HepG2 (cell line): ENCODE results near the gene CHEK2. TPM values are rescaled to one million over a fixed set of nuclear protein-coding genes. Genes with fewer than 3 reads are reported as not detected.
"Not testable (repeated sequence)": the region's sequence is repeated elsewhere in the genome, so short reads cannot be mapped to it uniquely, and the experiment has no call there.

Source experiments
- ATAC-seq: fragments of 200-7000 bp; cut with Tn5 transposase; 3 replicates; pipeline ENCODE4 v1.9.1; 2020; ENCODE audit warnings: mild to moderate bottlenecking, moderate library complexity
- BruUV-seq: library from RNA; stranded (reverse); fragments of 400-500 nt; replicated peaks from 2 replicates; lab custom pipeline; 2021; lab: Mats Ljungman, UMichigan
- CTCF ChIA-PET: fragments of 300-600 bp; formaldehyde crosslinking; extraction: SDS; loops from one replicate; lab custom pipeline; 2021; ENCODE audit warnings: low total read pairs, inconsistent platforms, low intra/inter-chr PET ratio; lab: Yijun Ruan, JAX
- POLR2A ChIA-PET: fragments of 350-600 bp; sonication (Branson Sonifier 250); formaldehyde crosslinking; loops from one replicate; lab custom pipeline; 2020; ENCODE audit warnings: antibody characterized with exemption, inconsistent platforms; lab: Yijun Ruan, JAX
- DNase-seq: peaks from one replicate; pipeline ENCODE4 v3.0.0-alpha.2; 2015; ENCODE audit warnings: low spot score
- FAIRE-seq: peaks from 3 replicates; lab custom pipeline; 2011; peaks lifted over from hg19 to GRCh38; lab: Jason Lieb, UNC
- H2AFZ ChIP-seq: one replicate; pipeline ENCODE4 v1.6.1; 2011; ENCODE audit warnings: low read length, inconsistent platforms
- H3K27ac ChIP-seq: fragments of 300-600 bp; 3 replicates; pipeline ENCODE4 v1.8.0; 2011; ENCODE audit warnings: mixed run types, mild to moderate bottlenecking, mixed read lengths, low read length, inconsistent platforms; ENCODE audit not compliant: insufficient read depth; ENCODE audit errors: extremely low read length
- H3K27me3 ChIP-seq, 2 experiments: fragments of 200-600 bp in 1 of 2; 2 replicates in 1 of 2; 3 replicates in 1 of 2; pipeline versions ENCODE4 v1.6.0 to v1.8.0; 2011; ENCODE audit warnings: low read length in 2 of 2, mild to moderate bottlenecking in 2 of 2, moderate library complexity in 2 of 2, inconsistent platforms in 1 of 2; ENCODE audit not compliant: insufficient read depth in 2 of 2, control insufficient read depth in 1 of 2
- H3K36me3 ChIP-seq, 2 experiments: fragments of 200-600 bp in 1 of 2; replicated peaks in 1 of 2; 2 replicates in 1 of 2; 3 replicates in 1 of 2; pipeline versions ENCODE4 v1.5.1 to v1.8.0; 2011; ENCODE audit warnings: low read length in 2 of 2, inconsistent platforms in 1 of 2; ENCODE audit not compliant: insufficient read depth in 2 of 2, control insufficient read depth in 1 of 2
- H3K4me1 ChIP-seq: 2 replicates; pipeline ENCODE4 v1.5.1; 2012; ENCODE audit warnings: low read length, inconsistent platforms; ENCODE audit not compliant: insufficient read depth
- H3K4me2 ChIP-seq: 2 replicates; pipeline ENCODE4 v1.6.0; 2011; ENCODE audit warnings: low read depth, low read length, inconsistent platforms
- H3K4me3 ChIP-seq, 3 experiments: fragments of 200-600 bp in 1 of 3; sonication (generic), shearing (Covaris generic) in 1 of 3; replicated peaks in 1 of 3; 2 replicates each; pipeline ENCODE4 v1.5.1; 2011 to 2016; ENCODE audit warnings: low read length in 3 of 3, inconsistent platforms in 2 of 3, low read depth in 2 of 3, mild to moderate bottlenecking in 2 of 3, control low read depth in 1 of 3, mixed read lengths in 1 of 3; ENCODE audit not compliant: insufficient read depth in 1 of 3
- H3K79me2 ChIP-seq: one replicate; pipeline ENCODE4 v1.6.1; 2011; ENCODE audit warnings: low read length, inconsistent platforms; ENCODE audit not compliant: insufficient read depth
- H3K9ac ChIP-seq: 2 replicates; pipeline ENCODE4 v1.6.0; 2011; ENCODE audit warnings: mild to moderate bottlenecking, low read depth, low read length, inconsistent platforms; ENCODE audit not compliant: insufficient read depth
- H3K9me3 ChIP-seq: 2 replicates; pipeline ENCODE4 v1.5.1; 2012; ENCODE audit warnings: mild to moderate bottlenecking, low read length
- H4K20me1 ChIP-seq: 2 replicates; pipeline ENCODE4 v1.6.0; 2011; ENCODE audit warnings: inconsistent platforms, mild to moderate bottlenecking, low read length, moderate library complexity; ENCODE audit not compliant: insufficient read depth
- CCDC6 ChIP-seq: sonication (generic); formaldehyde crosslinking; IDR thresholded peaks from 2 replicates; pipeline ENCODE4 v1.8.1; 2022; ENCODE audit warnings: mild to moderate bottlenecking, missing genetic modification reagents, moderate library complexity
- HIVEP1 ChIP-seq: sonication (generic); formaldehyde crosslinking; IDR thresholded peaks from 2 replicates; pipeline ENCODE4 v1.4.0; 2020; ENCODE audit warnings: mild to moderate bottlenecking, missing genetic modification reagents
- SOX6 ChIP-seq, 2 experiments: fragments of 450-650 bp in 1 of 2; sonication (generic) in 1 of 2; formaldehyde crosslinking in 1 of 2; IDR thresholded peaks; 2 replicates each; pipeline versions ENCODE4 v1.4.0 to v1.6.1; 2017 to 2020; ENCODE audit warnings: antibody characterized with exemption in 1 of 2, mild to moderate bottlenecking in 1 of 2, missing genetic modification reagents in 1 of 2
- ZFX ChIP-seq: sonication (generic); formaldehyde crosslinking; IDR thresholded peaks from 2 replicates; pipeline ENCODE4 v1.4.0; 2020; ENCODE audit warnings: mild to moderate bottlenecking, low read depth, missing genetic modification reagents, moderate library complexity
- ZMYM3 ChIP-seq: sonication (generic); formaldehyde crosslinking; IDR thresholded peaks from 2 replicates; pipeline ENCODE4 v1.5.1; 2020; ENCODE audit warnings: mild to moderate bottlenecking, missing genetic modification reagents
- ZNF234 ChIP-seq: sonication (generic); formaldehyde crosslinking; conservative IDR thresholded peaks from 2 replicates; pipeline ENCODE4 v1.5.1; 2020; ENCODE audit warnings: mild to moderate bottlenecking, missing genetic modification reagents
- ZNF292 ChIP-seq: sonication (generic); formaldehyde crosslinking; IDR thresholded peaks from 2 replicates; pipeline ENCODE4 v1.8.1; 2022; ENCODE audit warnings: mild to moderate bottlenecking, low read depth, missing genetic modification reagents, borderline replicate concordance
- WGBS: methylation state at CpG from one replicate; pipeline ENCODE4 v1.1.6; 2017; ENCODE audit warnings: low lambda C conversion rate; 5-methylcytosine and 5-hydroxymethylcytosine counted together
- in situ Hi-C: cut with HindIII; loops from 2 replicates; pipeline ENCODE4 v1.10.0; 2017; ENCODE audit warnings: low pct_unique_long_range_greater_than_20kb; ENCODE audit not compliant: extremely low pct_ligation_motif_present
- intact Hi-C: fragments of 100-400 bp; cut with micrococcal nuclease; formaldehyde crosslinking; loops from one replicate; pipeline ENCODE4 v1.10.0; 2022; ENCODE audit not compliant: unreplicated experiment
- polyA plus RNA-seq, 8 experiments: library from polyadenylated mRNA; depleted of rRNA in 3 of 8; stranded (reverse) in 7 of 8; unstranded in 1 of 8; fragments of >200 nt; fragmentation: Illumina TruSeq in 4 of 8; extraction: Trizol in 4 of 8; gene quantifications; 2 replicates each; pipeline versions ENCODE4 v1.2.1 to v1.2.3, GENCODE V29; 2011 to 2016; ENCODE audit warnings: low read depth in 4 of 8, missing spikeins in 1 of 8, mixed read lengths in 1 of 8; ENCODE audit not compliant: insufficient read depth in 1 of 8
- total RNA-seq, 5 experiments: library from RNA; depleted of rRNA; stranded (reverse); fragments of >200 nt; fragmentation: Illumina TruSeq; extraction: Trizol; gene quantifications; 2 replicates each; pipeline ENCODE4 v1.2.3, GENCODE V29; 2016; ENCODE audit warnings: low read depth in 1 of 5
- TF ChIP-seq, protein P1 (sequence below): sonication (generic); formaldehyde crosslinking; IDR thresholded peaks from 2 replicates; pipeline ENCODE4 v1.9.0; 2022; ENCODE audit warnings: missing genetic modification reagents, mild to moderate bottlenecking, borderline replicate concordance
- TF ChIP-seq, protein P2 (sequence below): sonication (generic); formaldehyde crosslinking; IDR thresholded peaks from 2 replicates; pipeline ENCODE4 v1.4.0; 2020; ENCODE audit warnings: mild to moderate bottlenecking, missing genetic modification reagents
- TF ChIP-seq, protein P3 (sequence below): sonication (generic); formaldehyde crosslinking; IDR thresholded peaks from 2 replicates; pipeline ENCODE4 v1.5.1; 2020; ENCODE audit warnings: mild to moderate bottlenecking, moderate library complexity, missing genetic modification reagents
- TF ChIP-seq, protein P4 (sequence below): sonication (generic); formaldehyde crosslinking; IDR thresholded peaks from 2 replicates; pipeline ENCODE4 v1.8.1; 2023; ENCODE audit warnings: mild to moderate bottlenecking, inconsistent platforms, moderate library complexity, missing genetic modification reagents, borderline replicate concordance
- TF ChIP-seq, protein P5 (sequence below): sonication (generic); formaldehyde crosslinking; IDR thresholded peaks from 2 replicates; pipeline ENCODE4 v1.4.0; 2020; ENCODE audit warnings: mild to moderate bottlenecking, missing genetic modification reagents

Gene CHEK2
- total and polyA plus RNA-seq, 2 of the 13 experiments (the other 11 are each of a cell fraction or from before 2014, with no cell fraction given) = 27.0 to 40.5 TPM

DNA sequence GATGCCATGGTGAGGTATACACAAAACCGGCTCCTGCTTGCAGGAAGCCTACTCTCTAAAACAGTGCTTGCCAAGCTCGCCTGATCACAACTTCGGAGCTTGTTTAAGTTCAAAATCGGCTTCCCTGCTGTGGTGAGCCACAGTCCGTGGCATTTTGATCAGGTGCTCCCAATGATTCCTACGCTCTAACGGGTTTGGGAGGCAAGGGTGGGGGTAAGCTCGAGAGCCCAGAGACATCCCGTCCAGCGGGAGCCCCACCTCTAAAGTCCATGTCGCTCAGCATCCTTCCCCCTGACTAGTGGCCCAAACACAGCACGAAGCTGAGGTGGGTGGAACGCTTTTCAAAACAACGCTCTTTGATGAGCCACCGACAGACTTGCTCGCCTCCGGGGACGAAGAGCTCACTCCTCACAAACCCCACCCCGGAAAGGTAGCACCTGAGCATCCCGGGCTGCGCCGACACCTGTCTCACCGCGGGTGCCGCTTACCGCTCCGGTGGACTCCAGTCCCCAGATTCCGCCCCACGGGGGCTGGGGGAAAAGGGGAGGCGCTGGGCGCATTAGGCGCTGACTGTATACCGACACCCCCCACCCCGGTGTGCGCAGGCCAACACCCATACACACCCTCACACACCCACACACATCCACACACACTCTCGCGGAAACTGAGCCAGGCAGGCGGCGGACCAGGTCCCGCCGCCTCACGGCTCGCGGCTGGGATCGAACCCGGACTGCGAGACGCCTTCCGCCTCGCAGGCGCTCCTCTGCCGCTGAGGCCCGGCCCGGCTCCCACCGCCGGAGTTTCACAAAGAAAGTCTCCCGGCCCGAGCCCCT, 62.6 kb downstream of the CHEK2 start:
- in situ Hi-C loops; ATAC-seq; H4K20me1 ChIP-seq; intact Hi-C loops; CTCF ChIA-PET; FAIRE-seq; H3K36me3 ChIP-seq; H3K9me3 ChIP-seq; H2AFZ ChIP-seq; H3K27me3 ChIP-seq; TF ChIP-seq SOX6 (IDR thresholded peaks at IDR 0.05): not testable (repeated sequence)
- peak; percentile 12 for DNase-seq
- WGBS = 22% methylated on average over 32 of the region's 58 CpGs
- Histone ChIP-seq H3K4me1 (peaks cover 23% of the 10 kb centered on the region), H3K4me3 (peak overlapping the region; percentile 76 to 84 (median 84)), H3K9ac (peak overlapping the region; percentile 83), H3K27ac (peak overlapping the region; percentile 71), H3K79me2 (peaks cover 27% of the 10 kb centered on the region), H3K4me2 (peak overlapping the region; percentile 82)
- POLR2A ChIA-PET = interaction anchor here (0.8 to 2.1 kb wide), 12 partner anchors 16 to 139 kb away, joined by 3 to 12 read pairs (median 4); partner anchors contain the start of genes CHEK2, HSCB and XBP1
- TSS peak; percentile 55 for BruUV-seq
- peak; percentile 62; the same call in 1 of the 2 replicates for TF ChIP-seq HIVEP1 (CRISPR knock-in tag)
- TF ChIP-seq, protein P1, sequence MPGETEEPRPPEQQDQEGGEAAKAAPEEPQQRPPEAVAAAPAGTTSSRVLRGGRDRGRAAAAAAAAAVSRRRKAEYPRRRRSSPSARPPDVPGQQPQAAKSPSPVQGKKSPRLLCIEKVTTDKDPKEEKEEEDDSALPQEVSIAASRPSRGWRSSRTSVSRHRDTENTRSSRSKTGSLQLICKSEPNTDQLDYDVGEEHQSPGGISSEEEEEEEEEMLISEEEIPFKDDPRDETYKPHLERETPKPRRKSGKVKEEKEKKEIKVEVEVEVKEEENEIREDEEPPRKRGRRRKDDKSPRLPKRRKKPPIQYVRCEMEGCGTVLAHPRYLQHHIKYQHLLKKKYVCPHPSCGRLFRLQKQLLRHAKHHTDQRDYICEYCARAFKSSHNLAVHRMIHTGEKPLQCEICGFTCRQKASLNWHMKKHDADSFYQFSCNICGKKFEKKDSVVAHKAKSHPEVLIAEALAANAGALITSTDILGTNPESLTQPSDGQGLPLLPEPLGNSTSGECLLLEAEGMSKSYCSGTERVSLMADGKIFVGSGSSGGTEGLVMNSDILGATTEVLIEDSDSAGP (CRISPR knock-in tag) = 0 out of 2 replicates have a peak, but pooled peaks have one; percentile 17
- TF ChIP-seq, protein P2, sequence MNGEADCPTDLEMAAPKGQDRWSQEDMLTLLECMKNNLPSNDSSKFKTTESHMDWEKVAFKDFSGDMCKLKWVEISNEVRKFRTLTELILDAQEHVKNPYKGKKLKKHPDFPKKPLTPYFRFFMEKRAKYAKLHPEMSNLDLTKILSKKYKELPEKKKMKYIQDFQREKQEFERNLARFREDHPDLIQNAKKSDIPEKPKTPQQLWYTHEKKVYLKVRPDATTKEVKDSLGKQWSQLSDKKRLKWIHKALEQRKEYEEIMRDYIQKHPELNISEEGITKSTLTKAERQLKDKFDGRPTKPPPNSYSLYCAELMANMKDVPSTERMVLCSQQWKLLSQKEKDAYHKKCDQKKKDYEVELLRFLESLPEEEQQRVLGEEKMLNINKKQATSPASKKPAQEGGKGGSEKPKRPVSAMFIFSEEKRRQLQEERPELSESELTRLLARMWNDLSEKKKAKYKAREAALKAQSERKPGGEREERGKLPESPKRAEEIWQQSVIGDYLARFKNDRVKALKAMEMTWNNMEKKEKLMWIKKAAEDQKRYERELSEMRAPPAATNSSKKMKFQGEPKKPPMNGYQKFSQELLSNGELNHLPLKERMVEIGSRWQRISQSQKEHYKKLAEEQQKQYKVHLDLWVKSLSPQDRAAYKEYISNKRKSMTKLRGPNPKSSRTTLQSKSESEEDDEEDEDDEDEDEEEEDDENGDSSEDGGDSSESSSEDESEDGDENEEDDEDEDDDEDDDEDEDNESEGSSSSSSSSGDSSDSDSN (CRISPR knock-in tag) = peak; percentile 20; the same call in 1 of the 2 replicates
- 0 out of 2 replicates have a peak, but pooled peaks have one; percentile 40 for TF ChIP-seq ZNF292 (CRISPR knock-in tag)
- TF ChIP-seq, protein P3, sequence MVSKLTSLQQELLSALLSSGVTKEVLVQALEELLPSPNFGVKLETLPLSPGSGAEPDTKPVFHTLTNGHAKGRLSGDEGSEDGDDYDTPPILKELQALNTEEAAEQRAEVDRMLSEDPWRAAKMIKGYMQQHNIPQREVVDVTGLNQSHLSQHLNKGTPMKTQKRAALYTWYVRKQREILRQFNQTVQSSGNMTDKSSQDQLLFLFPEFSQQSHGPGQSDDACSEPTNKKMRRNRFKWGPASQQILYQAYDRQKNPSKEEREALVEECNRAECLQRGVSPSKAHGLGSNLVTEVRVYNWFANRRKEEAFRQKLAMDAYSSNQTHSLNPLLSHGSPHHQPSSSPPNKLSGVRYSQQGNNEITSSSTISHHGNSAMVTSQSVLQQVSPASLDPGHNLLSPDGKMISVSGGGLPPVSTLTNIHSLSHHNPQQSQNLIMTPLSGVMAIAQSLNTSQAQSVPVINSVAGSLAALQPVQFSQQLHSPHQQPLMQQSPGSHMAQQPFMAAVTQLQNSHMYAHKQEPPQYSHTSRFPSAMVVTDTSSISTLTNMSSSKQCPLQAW = peak; percentile 49; the same call in 1 of the 2 replicates
- 0 out of 2 replicates have a peak, but pooled peaks have one; percentile 65 for TF ChIP-seq ZNF234 (CRISPR knock-in tag)
- TF ChIP-seq, protein P4, sequence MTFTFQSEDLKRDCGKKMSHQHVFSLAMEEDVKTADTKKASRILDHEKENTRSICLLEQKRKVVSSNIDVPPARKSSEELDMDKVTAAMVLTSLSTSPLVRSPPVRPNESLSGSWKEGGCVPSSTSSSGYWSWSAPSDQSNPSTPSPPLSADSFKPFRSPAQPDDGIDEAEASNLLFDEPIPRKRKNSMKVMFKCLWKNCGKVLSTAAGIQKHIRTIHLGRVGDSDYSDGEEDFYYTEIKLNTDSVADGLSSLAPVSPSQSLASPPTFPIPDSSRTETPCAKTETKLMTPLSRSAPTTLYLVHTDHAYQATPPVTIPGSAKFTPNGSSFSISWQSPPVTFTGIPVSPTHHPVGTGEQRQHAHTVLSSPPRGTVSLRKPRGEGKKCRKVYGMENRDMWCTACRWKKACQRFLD (CRISPR knock-in tag) = 0 out of 2 replicates have a peak, but pooled peaks have one; percentile 10
- TF ChIP-seq, protein P5, sequence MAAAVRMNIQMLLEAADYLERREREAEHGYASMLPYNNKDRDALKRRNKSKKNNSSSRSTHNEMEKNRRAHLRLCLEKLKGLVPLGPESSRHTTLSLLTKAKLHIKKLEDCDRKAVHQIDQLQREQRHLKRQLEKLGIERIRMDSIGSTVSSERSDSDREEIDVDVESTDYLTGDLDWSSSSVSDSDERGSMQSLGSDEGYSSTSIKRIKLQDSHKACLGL (CRISPR knock-in tag) = peak; percentile 10; the same call in 1 of the 2 replicates
- peak; percentile 87 for TF ChIP-seq ZMYM3 (CRISPR knock-in tag)
- peak; percentile 20; the same call in 1 of the 2 replicates for TF ChIP-seq ZFX (CRISPR knock-in tag)
- peak; percentile 15; the same call in 1 of the 2 replicates for TF ChIP-seq SOX6 (CRISPR knock-in tag; IDR thresholded peaks at IDR 0.05)
- TF ChIP-seq CCDC6 (CRISPR knock-in tag) = 0 out of 2 replicates have a peak, but pooled peaks have one; percentile 4
